ENCODE results near the gene FBXW7.

GRCh38 chr4:152299553-152299952 is 236.3 kb downstream of the FBXW7 start:
- TF ChIP-seq, protein P1, sequence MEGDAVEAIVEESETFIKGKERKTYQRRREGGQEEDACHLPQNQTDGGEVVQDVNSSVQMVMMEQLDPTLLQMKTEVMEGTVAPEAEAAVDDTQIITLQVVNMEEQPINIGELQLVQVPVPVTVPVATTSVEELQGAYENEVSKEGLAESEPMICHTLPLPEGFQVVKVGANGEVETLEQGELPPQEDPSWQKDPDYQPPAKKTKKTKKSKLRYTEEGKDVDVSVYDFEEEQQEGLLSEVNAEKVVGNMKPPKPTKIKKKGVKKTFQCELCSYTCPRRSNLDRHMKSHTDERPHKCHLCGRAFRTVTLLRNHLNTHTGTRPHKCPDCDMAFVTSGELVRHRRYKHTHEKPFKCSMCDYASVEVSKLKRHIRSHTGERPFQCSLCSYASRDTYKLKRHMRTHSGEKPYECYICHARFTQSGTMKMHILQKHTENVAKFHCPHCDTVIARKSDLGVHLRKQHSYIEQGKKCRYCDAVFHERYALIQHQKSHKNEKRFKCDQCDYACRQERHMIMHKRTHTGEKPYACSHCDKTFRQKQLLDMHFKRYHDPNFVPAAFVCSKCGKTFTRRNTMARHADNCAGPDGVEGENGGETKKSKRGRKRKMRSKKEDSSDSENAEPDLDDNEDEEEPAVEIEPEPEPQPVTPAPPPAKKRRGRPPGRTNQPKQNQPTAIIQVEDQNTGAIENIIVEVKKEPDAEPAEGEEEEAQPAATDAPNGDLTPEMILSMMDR (IDR thresholded peaks at IDR 0.05) = no peak
- TF ChIP-seq EZH2 (IDR thresholded peaks at IDR 0.05; ENCODE audit: borderline replicate concordance, insufficient read depth, low read depth, low read length, poor library complexity, severe bottlenecking) = no peak
